Endodermal cell (in vitro differentiated cells): ENCODE results near the gene FBLIM1. TPM values are rescaled to one million over a fixed set of nuclear protein-coding genes. Genes with fewer than 3 reads are reported as not detected.

Source experiments
- DNase-seq: peaks from one replicate; pipeline ENCODE4 v3.0.0-alpha.2; 2017
- H3K27ac ChIP-seq: 2 replicates; pipeline ENCODE4 v1.5.1; 2013; ENCODE audit warnings: mild to moderate bottlenecking, low read depth, low read length, moderate library complexity
- H3K27me3 ChIP-seq: 2 replicates; pipeline ENCODE4 v1.6.1; 2013; ENCODE audit warnings: mild to moderate bottlenecking, low read length, moderate library complexity; ENCODE audit not compliant: insufficient read depth, control insufficient read depth, poor library complexity, severe bottlenecking
- H3K36me3 ChIP-seq: 2 replicates; pipeline ENCODE4 v1.7.0; 2013; ENCODE audit warnings: mild to moderate bottlenecking, low read length, moderate library complexity; ENCODE audit not compliant: control insufficient read depth, insufficient read depth
- H3K4me1 ChIP-seq: one replicate; pipeline ENCODE4 v1.7.0; 2013; ENCODE audit warnings: low read length; ENCODE audit not compliant: control insufficient read depth, insufficient read depth
- H3K4me3 ChIP-seq: 2 replicates; pipeline ENCODE4 v1.5.1; 2013; ENCODE audit warnings: mild to moderate bottlenecking, low read length, moderate library complexity
- H3K9ac ChIP-seq: 2 replicates; pipeline ENCODE4 v1.6.1; 2013; ENCODE audit warnings: mild to moderate bottlenecking, low read length, moderate library complexity; ENCODE audit not compliant: poor library complexity, severe bottlenecking; ENCODE audit errors: extremely low read depth
- H3K9me3 ChIP-seq: 2 replicates; pipeline ENCODE4 v1.6.1; 2013; ENCODE audit warnings: mild to moderate bottlenecking, low read length, moderate library complexity; ENCODE audit not compliant: control insufficient read depth
- H3K27ac Mint-ChIP-seq: 2 replicates; pipeline ENCODE4 v1.8.0; 2020; ENCODE audit warnings: mixed read lengths
- H3K27me3 Mint-ChIP-seq: 2 replicates; pipeline ENCODE4 v1.8.0; 2021; ENCODE audit warnings: mild to moderate bottlenecking, mixed read lengths; ENCODE audit not compliant: insufficient read depth
- H3K36me3 Mint-ChIP-seq: 2 replicates; pipeline ENCODE4 v1.8.0; 2020; ENCODE audit warnings: low read depth, mixed read lengths
- H3K4me1 Mint-ChIP-seq: 2 replicates; pipeline ENCODE4 v1.8.0; 2020; ENCODE audit warnings: mixed read lengths
- H3K4me3 Mint-ChIP-seq: 2 replicates; pipeline ENCODE4 v1.8.0; 2020; ENCODE audit warnings: mild to moderate bottlenecking, moderate library complexity, mixed read lengths
- H3K9me3 Mint-ChIP-seq: 2 replicates; pipeline ENCODE4 v1.8.0; 2020; ENCODE audit warnings: mild to moderate bottlenecking, mixed read lengths
- WGBS, 2 experiments: methylation state at CpG; one replicate each; pipeline versions ENCODE4 v1.1.5 to v1.1.7; 2013; ENCODE audit warnings: missing lambda C conversion rate in 2 of 2, mixed read lengths in 1 of 2; ENCODE audit not compliant: insufficient coverage in 1 of 2, insufficient read length in 1 of 2; 5-methylcytosine and 5-hydroxymethylcytosine counted together
- total RNA-seq, 2 donors: library from RNA; stranded (reverse); fragmentation: NEBNext Ultra II Directional in 1 of 2; extraction: Animal tissue kit (Norgen Biotek cat#: 25700) in 1 of 2; gene quantifications; 2 replicates in 1 of 2; 3 replicates in 1 of 2; pipeline ENCODE4 v1.2.1, GENCODE V29; 2021
- TF ChIP-seq, protein P1 (sequence below): fragments of 200-600 bp; sonication (generic); conservative IDR thresholded peaks from 2 replicates; pipeline ENCODE4 v1.5.0; 2021; ENCODE audit warnings: antibody characterized with exemption, mild to moderate bottlenecking

Gene FBLIM1
- total RNA-seq, 2 donors from 2014 or later, result 58.4 to 60.6 TPM

DNA sequence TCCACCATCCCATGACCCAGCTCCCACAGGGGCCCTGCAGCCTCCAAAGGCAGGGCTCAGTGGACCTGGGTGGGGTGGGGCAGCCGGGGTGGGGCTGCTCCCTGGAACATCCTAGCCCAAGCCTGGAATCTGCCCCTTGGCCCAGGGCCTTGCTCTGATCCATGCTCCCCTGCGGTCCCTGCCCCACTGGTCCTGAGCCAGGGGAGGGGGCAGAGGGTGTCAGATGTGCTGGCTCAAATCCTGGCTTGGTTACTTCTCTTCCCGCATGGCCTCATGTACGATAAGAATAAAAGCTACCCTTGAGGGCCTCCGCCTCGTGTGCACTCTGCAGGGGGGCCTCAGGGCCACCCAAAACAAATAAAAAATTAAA is 21.7 kb upstream of the FBLIM1 start:
- peaks cover 5% of the 10 kb centered on the region for H3K36me3 Mint-ChIP-seq
- H3K27me3 Mint-ChIP-seq, result no peaks in the 10 kb centered on the region
- no peak overlapping the region for H3K4me3 Mint-ChIP-seq
- H3K9ac ChIP-seq, result no peak overlapping the region
- WGBS, 2 experiments, result 80 to 85% methylated on average over 6 of the region's 6 CpGs
- no peak for DNase-seq
- H3K27ac Mint-ChIP-seq, result no peak overlapping the region
- no peaks in the 10 kb centered on the region for H3K9me3 ChIP-seq
- no peak overlapping the region for H3K27ac ChIP-seq
- H3K27me3 ChIP-seq, result no peaks in the 10 kb centered on the region
- TF ChIP-seq, protein P1, sequence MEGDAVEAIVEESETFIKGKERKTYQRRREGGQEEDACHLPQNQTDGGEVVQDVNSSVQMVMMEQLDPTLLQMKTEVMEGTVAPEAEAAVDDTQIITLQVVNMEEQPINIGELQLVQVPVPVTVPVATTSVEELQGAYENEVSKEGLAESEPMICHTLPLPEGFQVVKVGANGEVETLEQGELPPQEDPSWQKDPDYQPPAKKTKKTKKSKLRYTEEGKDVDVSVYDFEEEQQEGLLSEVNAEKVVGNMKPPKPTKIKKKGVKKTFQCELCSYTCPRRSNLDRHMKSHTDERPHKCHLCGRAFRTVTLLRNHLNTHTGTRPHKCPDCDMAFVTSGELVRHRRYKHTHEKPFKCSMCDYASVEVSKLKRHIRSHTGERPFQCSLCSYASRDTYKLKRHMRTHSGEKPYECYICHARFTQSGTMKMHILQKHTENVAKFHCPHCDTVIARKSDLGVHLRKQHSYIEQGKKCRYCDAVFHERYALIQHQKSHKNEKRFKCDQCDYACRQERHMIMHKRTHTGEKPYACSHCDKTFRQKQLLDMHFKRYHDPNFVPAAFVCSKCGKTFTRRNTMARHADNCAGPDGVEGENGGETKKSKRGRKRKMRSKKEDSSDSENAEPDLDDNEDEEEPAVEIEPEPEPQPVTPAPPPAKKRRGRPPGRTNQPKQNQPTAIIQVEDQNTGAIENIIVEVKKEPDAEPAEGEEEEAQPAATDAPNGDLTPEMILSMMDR, result no peak
- H3K36me3 ChIP-seq, result no peaks in the 10 kb centered on the region
- H3K9me3 Mint-ChIP-seq, result no peaks in the 10 kb centered on the region
- H3K4me1 ChIP-seq, result no peaks in the 10 kb centered on the region
- peaks cover 9% of the 10 kb centered on the region for H3K4me1 Mint-ChIP-seq
- H3K4me3 ChIP-seq, result no peak overlapping the region

DNA sequence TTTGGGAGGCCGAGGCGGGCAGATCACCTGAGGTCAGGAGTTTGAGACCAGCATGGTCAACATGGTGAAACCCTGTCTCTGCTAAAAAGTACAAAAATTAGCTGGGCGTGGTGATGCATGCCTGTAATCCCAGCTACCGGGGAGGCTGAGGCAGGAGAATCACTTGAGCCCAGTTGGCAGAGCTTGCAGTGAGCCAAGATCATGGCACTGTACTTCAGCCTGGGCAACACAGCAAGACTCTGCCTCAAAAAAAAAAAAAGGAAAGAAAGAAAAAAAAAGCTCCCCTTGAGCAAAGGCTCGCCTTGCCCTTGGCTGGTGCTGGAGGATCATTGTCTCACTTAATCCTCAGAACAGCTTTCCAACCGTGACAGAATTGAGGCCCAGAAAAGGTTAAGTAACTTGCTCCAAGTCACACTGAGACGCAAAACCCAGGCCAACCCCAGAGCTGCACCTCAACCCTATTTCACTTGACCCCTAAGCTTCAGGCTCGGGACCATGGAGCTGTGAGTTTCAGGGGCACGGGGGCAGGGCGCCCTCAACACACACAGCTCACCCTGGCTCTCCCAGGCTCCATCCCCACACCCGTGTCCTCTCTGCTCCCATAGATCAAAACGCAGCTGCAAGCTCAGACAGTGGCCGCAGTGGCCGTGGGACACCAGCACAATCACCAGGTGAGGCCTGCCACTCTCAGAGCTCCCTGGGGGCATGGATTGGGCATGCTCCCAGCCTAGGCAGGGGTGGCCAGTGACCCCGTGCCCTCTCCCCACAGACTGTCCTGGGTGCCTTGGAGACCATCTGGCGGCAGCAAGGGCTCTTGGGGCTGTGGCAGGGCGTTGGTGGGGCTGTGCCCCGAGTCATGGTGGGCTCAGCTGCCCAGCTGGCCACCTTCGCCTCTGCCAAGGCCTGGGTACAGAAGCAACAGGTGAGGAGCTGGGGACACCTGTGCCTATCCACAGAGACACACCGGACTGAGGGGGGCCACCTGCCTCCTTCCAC is 21.0 kb upstream of the FBLIM1 start:
- TF ChIP-seq, protein P1, result no peak
- H3K4me1 Mint-ChIP-seq, result peaks cover 9% of the 10 kb centered on the region
- no peak overlapping the region for H3K4me3 Mint-ChIP-seq
- no peak for DNase-seq
- no peaks in the 10 kb centered on the region for H3K9me3 Mint-ChIP-seq
- Histone ChIP-seq H3K27me3 (no peaks in the 10 kb centered on the region), H3K36me3 (no peaks in the 10 kb centered on the region), H3K9me3 (no peaks in the 10 kb centered on the region), H3K27ac (peak overlapping the region; percentile 1), H3K4me3 (no peak overlapping the region), H3K4me1 (no peaks in the 10 kb centered on the region), H3K9ac (no peak overlapping the region)
- H3K27me3 Mint-ChIP-seq, result no peaks in the 10 kb centered on the region
- H3K36me3 Mint-ChIP-seq, result peaks cover 3% of the 10 kb centered on the region
- WGBS, 2 experiments, result 86 to 91% methylated on average over 16 to 20 of the region's 20 CpGs
- peak overlapping the region; percentile 82 for H3K27ac Mint-ChIP-seq

DNA sequence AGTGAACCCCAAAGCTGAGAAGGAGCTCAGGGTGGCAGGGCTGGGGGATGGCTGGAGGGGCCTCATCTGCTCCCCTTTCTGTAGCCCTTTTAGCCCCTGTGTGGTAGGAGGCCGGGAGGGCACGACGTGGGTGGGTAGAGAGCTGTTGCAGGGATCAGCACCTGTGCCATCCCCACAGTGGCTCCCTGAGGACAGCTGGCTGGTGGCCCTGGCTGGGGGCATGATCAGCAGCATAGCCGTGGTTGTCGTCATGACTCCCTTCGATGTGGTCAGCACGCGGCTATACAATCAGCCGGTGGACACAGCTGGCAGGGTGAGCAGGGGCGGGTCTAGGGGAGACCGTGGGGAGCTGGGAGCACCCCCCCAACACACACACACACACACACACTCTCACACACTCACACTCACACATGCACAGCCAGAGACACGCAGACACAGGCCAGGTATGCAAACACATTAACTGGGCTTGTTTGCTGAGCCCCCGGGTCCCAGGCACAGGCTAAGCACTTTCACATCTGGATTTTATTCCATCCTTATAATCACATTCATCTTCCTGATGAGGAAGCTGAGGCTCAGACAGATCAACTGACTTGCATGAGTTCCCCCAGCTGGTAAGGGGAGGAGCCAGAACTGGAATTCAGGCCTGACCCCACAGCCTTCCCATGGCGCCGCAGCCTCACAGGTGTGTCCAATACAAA is 20.0 kb upstream of the FBLIM1 start:
- Mint-ChIP-seq H3K9me3 (no peaks in the 10 kb centered on the region), H3K36me3 (no peaks in the 10 kb centered on the region), H3K27me3 (no peaks in the 10 kb centered on the region), H3K27ac (no peak overlapping the region), H3K4me3 (no peak overlapping the region), H3K4me1 (peaks cover 9% of the 10 kb centered on the region)
- Histone ChIP-seq H3K9ac (no peak overlapping the region), H3K9me3 (no peaks in the 10 kb centered on the region), H3K36me3 (no peaks in the 10 kb centered on the region), H3K27me3 (no peaks in the 10 kb centered on the region), H3K27ac (no peak overlapping the region), H3K4me1 (no peaks in the 10 kb centered on the region), H3K4me3 (no peak overlapping the region)
- no peak for DNase-seq
- WGBS, 2 experiments, result 95 to 96% methylated on average over 5 to 15 of the region's 15 CpGs
- TF ChIP-seq, protein P1, result no peak
